ENCODE measurements around the gene TCEAL7. TPM values are rescaled to one million over a fixed set of nuclear protein-coding genes. Genes with fewer than 3 reads are reported as not detected.

The TCEAL7 gene
- total RNA-seq, 1 donor = 52.5 TPM

DNA sequence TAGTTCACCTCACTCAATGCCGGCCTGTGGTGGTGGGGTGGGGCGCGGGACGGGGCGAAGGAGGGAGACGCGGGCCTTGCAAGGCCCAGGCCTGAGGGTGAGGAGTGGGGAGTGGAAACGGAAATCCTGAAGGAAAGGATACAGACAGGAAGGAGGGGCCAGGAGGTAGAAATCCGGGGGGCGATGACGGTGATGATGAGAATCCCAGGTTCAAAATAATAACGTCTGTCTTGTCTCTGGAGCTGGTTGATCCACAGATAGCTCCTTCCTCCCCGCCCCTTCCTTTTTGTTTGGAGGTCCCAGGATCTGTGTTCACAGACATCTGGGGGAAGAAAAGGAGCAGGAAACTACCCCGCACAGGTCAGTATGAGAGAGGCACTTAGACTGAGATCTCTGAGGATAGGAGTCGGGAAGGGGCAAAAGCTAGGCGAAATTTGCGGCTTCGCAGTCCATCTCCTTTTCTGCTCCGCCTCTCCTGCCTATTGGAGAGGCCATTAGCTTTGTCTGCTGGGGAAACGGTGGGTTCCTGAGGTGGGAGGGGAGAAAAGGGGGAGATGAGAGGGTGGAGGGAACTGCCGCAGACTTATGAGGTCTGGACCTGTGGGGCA is 746 bp downstream of the TCEAL7 start:
- DNase-seq (ENCODE audit: low read depth) = peak; percentile 15
- peak overlapping the region; percentile 64 for H3K4me3 ChIP-seq (ENCODE audit: low read depth, low read length)
- TF ChIP-seq, protein P1, sequence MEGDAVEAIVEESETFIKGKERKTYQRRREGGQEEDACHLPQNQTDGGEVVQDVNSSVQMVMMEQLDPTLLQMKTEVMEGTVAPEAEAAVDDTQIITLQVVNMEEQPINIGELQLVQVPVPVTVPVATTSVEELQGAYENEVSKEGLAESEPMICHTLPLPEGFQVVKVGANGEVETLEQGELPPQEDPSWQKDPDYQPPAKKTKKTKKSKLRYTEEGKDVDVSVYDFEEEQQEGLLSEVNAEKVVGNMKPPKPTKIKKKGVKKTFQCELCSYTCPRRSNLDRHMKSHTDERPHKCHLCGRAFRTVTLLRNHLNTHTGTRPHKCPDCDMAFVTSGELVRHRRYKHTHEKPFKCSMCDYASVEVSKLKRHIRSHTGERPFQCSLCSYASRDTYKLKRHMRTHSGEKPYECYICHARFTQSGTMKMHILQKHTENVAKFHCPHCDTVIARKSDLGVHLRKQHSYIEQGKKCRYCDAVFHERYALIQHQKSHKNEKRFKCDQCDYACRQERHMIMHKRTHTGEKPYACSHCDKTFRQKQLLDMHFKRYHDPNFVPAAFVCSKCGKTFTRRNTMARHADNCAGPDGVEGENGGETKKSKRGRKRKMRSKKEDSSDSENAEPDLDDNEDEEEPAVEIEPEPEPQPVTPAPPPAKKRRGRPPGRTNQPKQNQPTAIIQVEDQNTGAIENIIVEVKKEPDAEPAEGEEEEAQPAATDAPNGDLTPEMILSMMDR (IDR thresholded peaks at IDR 0.05; ENCODE audit: insufficient read depth, low read length) = no peak

GRCh38 chrX:103338663-103339062 is 8.6 kb downstream of the TCEAL7 start:
- TF ChIP-seq, protein P1 (IDR thresholded peaks at IDR 0.05; ENCODE audit: insufficient read depth, low read length) = no peak
- no peak overlapping the region for H3K4me3 ChIP-seq (ENCODE audit: low read depth, low read length)
- DNase-seq (ENCODE audit: low read depth) = no peak

- DNase-seq (ENCODE audit: low read depth) = peak; percentile 71
- H3K4me3 ChIP-seq (ENCODE audit: low read depth, low read length) = no peak overlapping the region
- TF ChIP-seq, protein P1 (IDR thresholded peaks at IDR 0.05; ENCODE audit: insufficient read depth, low read length) = peak; percentile 75
Measured at GRCh38 chrX:103343105-103343504, 13.1 kb downstream of the TCEAL7 start.

- no peak for DNase-seq (ENCODE audit: low read depth)
- TF ChIP-seq, protein P1 (IDR thresholded peaks at IDR 0.05; ENCODE audit: insufficient read depth, low read length) = no peak
- H3K4me3 ChIP-seq (ENCODE audit: low read depth, low read length) = no peak overlapping the region
Measured at GRCh38 chrX:103344606-103345005, 14.6 kb downstream of the TCEAL7 start.

- no peak for DNase-seq (ENCODE audit: low read depth)
- TF ChIP-seq, protein P1 (IDR thresholded peaks at IDR 0.05; ENCODE audit: insufficient read depth, low read length) = no peak
- H3K4me3 ChIP-seq (ENCODE audit: low read depth, low read length) = no peak overlapping the region
Measured at GRCh38 chrX:103347682-103348397, 17.8 kb downstream of the TCEAL7 start.

DNA sequence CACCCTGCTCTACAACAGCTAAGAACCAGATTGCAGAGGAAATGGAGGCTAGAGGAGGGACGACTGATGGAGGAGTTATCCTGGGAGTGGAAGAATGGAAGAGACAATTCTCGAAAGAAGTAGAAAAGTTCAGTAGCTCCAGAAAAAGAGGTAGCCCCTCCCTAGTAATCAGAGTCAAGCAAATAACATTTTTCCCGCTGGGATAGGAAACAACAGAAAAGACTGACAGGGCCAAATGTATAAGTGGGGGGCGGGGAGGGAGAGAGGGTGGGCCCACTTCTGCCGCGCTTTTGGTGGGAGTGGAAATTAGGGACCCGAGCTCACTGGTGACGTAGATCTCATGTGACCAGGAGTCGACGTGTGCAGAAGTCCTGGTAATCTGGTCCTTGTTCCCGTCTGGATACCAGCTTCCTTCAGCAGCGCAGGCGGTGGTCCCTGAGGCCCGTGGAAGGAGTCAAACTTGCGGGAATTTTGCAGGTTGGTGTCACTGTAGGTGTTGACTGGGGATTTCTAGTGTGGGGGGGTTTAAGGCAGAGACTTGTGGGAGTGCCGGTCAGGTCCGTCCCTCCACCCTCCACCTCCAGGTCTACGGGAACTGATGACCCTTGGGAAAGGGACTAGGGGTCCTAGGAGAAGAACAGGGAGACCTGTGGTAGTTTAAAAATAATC is 26.2 kb downstream of the TCEAL7 start, which contains the start of gene TCEAL9:
TCEAL9 (plus strand) TSS at position 377 of the 669 bp plus-strand sequence. CDS start 1,179 bp downstream, outside the sequence.
- DNase-seq (ENCODE audit: low read depth) = peak; percentile 84
- peak within 1 kb of the TSS; percentile 71 for H3K4me3 ChIP-seq (ENCODE audit: low read depth, low read length)
- TF ChIP-seq, protein P1 (IDR thresholded peaks at IDR 0.05; ENCODE audit: insufficient read depth, low read length) = no peak

All from fibroblast of the aortic adventitia (primary cell).